NCI-H1092 (cell line): Measurements from ENCODE around the gene ASCC2.

Experiments used
- DNase-seq: peaks from one replicate; lab custom pipeline; 2025; lab: John Stamatoyannopoulos, UW

Gene ASCC2

DNA sequence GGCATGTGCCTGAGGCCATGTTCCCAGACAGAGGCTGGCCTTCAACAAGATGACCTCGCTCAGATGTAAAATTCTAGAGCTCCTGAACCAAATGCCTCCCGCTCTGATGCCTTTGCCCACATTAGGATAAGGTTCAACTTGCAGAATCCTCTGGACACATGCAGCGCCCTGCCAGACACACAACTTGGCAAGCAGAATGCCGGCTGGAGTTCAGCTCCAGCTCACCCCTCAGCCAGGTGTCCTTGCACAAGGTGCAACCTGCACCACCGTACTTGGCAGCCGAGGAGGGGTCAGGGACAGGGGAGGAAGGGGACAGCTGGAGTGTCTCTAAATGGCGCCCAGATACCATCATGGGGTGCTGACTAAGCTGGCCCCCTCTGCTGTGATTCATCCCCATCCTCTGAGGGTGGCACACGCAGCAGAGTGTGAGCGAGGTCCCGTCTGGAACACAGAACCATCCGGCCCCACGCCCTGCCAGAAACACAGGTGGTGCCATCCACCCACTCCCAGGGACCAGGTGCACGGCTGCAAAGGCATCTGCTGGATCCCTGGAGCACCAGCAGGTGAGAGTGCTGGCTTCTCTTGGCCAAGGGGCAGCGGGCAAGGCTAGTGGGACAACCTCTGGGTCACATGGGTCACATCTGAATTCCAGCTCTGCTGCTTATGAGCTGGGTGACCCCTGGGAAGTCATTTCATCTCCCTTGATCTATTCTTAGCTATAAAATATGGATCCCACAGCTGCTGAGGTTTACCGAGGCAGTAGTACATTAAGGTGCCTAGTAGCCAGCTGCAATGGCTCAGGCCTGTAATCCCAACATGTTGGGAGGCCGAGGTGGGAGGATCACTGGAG is 84.0 kb downstream of the ASCC2 start:
- DNase-seq, result no peak

DNA sequence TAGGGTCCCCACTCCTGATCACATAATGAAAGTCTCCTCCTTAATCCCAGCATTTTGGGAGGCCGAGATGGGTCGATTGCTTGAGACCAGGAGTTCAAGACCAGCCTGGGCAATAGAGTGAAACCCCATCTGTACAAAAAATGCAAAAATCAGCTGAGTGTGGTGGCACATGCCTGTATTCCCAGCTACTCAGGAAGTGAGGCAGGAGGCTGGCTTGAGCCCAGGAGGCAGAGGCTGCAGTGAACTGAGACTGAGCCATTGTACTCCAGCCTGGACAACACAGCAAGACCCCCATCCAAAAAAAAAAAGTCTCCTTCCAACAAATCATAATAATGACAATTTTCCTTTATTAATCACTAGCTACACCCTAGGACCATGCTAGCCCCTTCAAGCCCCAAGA is 86.4 kb downstream of the ASCC2 start:
- no peak for DNase-seq

DNA sequence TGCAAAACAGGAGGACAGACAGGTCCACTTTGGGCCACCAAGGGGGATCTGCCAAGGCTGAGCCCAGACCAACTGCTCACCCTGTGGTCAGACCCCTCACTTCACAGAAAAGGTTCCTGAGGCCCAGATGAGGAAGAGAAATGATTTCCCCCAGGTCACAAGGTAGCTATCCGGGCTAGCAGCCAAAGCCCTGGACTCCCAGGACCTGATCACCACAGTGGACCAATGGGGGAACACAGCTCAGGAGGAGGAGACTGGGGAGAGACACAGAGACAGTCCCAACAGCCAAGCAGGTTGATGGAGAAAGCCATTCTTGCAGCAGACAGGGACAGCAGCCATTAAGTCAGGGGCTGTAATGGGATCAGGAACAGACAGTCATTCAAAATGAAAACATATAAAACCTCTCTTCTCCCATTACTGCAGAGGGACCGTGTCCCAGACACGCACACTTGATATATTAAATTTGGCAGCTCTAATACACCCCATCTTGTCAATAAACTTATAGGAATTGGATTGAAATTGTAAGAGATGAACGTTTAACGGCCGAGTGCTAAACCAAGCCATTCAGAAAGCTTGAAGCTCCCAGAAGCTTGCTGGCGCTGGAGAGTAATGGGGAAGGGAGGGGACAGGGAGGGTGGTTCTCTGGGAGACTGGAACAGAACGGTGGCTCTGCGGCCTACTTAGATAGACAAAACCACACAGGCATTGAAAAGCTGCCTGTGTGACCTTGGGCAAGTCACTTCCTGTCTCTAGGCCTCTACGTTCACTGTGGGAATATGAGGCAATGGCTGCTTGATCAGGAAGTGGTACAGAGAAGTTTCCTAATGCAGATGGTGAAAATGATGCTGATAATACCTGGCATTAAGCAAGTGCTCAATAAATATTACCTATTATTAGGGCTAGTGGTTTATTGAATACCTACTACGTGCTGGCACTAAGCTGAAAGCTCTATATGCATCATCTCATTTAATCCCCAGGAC is 87.2 kb downstream of the ASCC2 start:
- DNase-seq, result no peak

DNA sequence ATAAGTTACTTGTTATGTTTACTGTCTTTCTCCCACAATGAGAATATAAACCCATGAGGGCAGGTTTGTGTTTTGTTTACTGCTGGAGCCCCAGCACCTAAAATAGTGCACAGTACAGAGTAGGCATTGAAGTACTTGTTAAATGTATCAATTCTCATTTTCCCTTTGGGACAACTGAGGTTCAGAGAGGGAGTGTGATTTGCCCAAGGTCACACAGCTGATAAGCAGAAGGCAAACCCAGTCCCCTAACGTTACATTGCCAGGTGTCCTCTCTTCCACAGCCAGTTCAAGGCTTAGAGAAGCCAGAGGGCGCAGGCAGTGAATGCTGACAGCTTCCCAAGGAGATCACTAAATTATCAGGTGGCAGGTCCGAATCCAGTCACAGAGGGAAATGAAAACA is 88.0 kb downstream of the ASCC2 start:
- no peak for DNase-seq

GRCh38 chr22:29748248-29748893 is 89.7 kb downstream of the ASCC2 start:
- DNase-seq, result no peak

GRCh38 chr22:29747832-29748231 is 90.2 kb downstream of the ASCC2 start:
- no peak for DNase-seq

DNA sequence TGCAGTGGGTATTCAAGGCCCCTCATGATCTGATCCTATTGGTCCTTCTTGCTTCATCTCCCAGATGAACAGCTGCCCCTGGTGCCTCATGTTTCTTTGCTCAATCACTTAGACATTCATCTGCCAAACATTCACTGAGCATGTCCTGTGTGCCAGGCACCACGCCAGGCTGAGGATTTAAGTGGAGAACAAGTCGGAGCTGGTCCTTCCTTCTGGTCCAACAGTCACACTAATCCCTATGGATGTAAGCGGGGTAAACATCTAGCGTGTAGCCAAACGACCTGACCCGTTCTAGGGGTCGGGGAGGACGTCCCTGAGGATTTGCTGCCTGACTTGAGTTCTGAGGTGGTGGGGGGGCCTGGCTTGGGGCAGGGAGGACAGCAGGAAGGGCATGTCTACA is 93.2 kb downstream of the ASCC2 start:
- DNase-seq, result peak; percentile 82

DNA sequence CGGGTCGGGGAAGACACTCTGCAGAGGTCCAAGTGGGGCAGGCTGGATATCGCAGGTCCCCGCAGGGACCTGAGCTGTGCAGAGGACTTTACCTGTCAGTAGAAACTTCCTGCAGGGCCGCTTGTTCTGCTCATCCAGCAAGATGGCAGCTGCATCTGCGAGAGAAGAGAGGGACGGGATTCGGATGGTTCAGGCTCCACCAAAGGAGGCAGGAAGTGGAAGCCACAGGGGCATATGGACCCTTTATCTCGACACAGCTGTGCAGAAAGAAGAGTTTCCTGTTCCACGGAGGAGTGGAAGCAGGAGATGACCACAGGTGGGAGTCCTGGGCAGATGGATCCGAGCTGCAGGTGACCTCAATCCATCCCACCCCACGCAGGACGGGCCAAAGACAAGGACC is 95.7 kb downstream of the ASCC2 start:
- no peak for DNase-seq

- no peak for DNase-seq
Observed at GRCh38 chr22:29741926-29742325, 96.1 kb downstream of the ASCC2 start.

GRCh38 chr22:29740216-29740615 is 97.9 kb downstream of the ASCC2 start:
- no peak for DNase-seq

- no peak for DNase-seq
Observed at GRCh38 chr22:29739346-29739875, 98.7 kb downstream of the ASCC2 start.
